ENCODE measurements around the gene OTOP3. TPM values are rescaled to one million over a fixed set of nuclear protein-coding genes. Genes with fewer than 3 reads are reported as not detected.
"Not testable (repeated sequence)": the region's sequence is repeated elsewhere in the genome, so short reads cannot be mapped to it uniquely, and the experiment has no call there.

The OTOP3 gene
- polyA plus RNA-seq, 1 experiment, result not detected

GRCh38 chr17:74907012-74907411 is 28.7 kb upstream of the OTOP3 start:
- no peaks in the 10 kb centered on the region for H3K9me3 ChIP-seq (ENCODE audit: control insufficient read depth, insufficient read depth, low read length)
- no peak overlapping the region for H3K27ac ChIP-seq (ENCODE audit: low read depth, low read length)
- CTCF ChIA-PET, result no interaction called here
- TF ChIP-seq CTCF (IDR thresholded peaks at IDR 0.05; ENCODE audit: low read depth, low read length), result no peak
- no peak for DNase-seq (ENCODE audit: low read depth, low spot score)
- H3K27me3 ChIP-seq (ENCODE audit: control insufficient read depth, insufficient read depth, low read length), result peaks cover 16% of the 10 kb centered on the region
- POLR2A ChIA-PET, result no interaction called here
- H3K4me3 ChIP-seq (ENCODE audit: low read depth, low read length), result no peak overlapping the region

- DNase-seq (ENCODE audit: low read depth, low spot score); H3K27ac ChIP-seq (ENCODE audit: low read depth, low read length); POLR2A ChIA-PET; H3K4me3 ChIP-seq (ENCODE audit: low read depth, low read length); H3K9me3 ChIP-seq (ENCODE audit: control insufficient read depth, insufficient read depth, low read length); CTCF ChIA-PET; H3K27me3 ChIP-seq (ENCODE audit: control insufficient read depth, insufficient read depth, low read length): not testable (repeated sequence)
These were observed 26.6 kb upstream of the OTOP3 start for GRCh38 chr17:74909097-74909496.

- H3K9me3 ChIP-seq (ENCODE audit: control insufficient read depth, insufficient read depth, low read length); POLR2A ChIA-PET; H3K4me3 ChIP-seq (ENCODE audit: low read depth, low read length); H3K27ac ChIP-seq (ENCODE audit: low read depth, low read length); H3K27me3 ChIP-seq (ENCODE audit: control insufficient read depth, insufficient read depth, low read length); CTCF ChIA-PET; DNase-seq (ENCODE audit: low read depth, low spot score): not testable (repeated sequence)
These were observed 24.3 kb upstream of the OTOP3 start for GRCh38 chr17:74911423-74911822.

- H3K9me3 ChIP-seq (ENCODE audit: control insufficient read depth, insufficient read depth, low read length), result no peaks in the 10 kb centered on the region; the same call in 1 of the 2 replicates
- TF ChIP-seq CTCF (IDR thresholded peaks at IDR 0.05; ENCODE audit: low read depth, low read length), result no peak
- ChIA-PET CTCF (interaction anchor here (2.4 kb wide), 1 partner anchor 45 kb away, joined by 6 read pairs; no protein-coding TSS in a partner anchor), POLR2A (no interaction called here)
- H3K27me3 ChIP-seq (ENCODE audit: control insufficient read depth, insufficient read depth, low read length), result peaks cover 33% of the 10 kb centered on the region
- H3K27ac ChIP-seq (ENCODE audit: low read depth, low read length), result no peak overlapping the region
- no peak for DNase-seq (ENCODE audit: low read depth, low spot score)
- no peak overlapping the region for H3K4me3 ChIP-seq (ENCODE audit: low read depth, low read length)
These were observed 19.4 kb upstream of the OTOP3 start for GRCh38 chr17:74916136-74916850.

- CTCF ChIA-PET, result interaction anchor here (2.4 kb wide), 1 partner anchor 45 kb away, joined by 6 read pairs; no protein-coding TSS in a partner anchor
- POLR2A ChIA-PET, result no interaction called here
These were observed 18.9 kb upstream of the OTOP3 start for GRCh38 chr17:74916851-74917199.

More at GRCh38 chr17:74916851-74917199, 18.9 kb upstream of the OTOP3 start:
- peaks cover 38% of the 10 kb centered on the region for H3K27me3 ChIP-seq (ENCODE audit: control insufficient read depth, insufficient read depth, low read length)
- H3K4me3 ChIP-seq (ENCODE audit: low read depth, low read length), result no peak overlapping the region
- no peak overlapping the region for H3K27ac ChIP-seq (ENCODE audit: low read depth, low read length)
- H3K9me3 ChIP-seq (ENCODE audit: control insufficient read depth, insufficient read depth, low read length), result no peaks in the 10 kb centered on the region; the same call in 1 of the 2 replicates
- no peak for TF ChIP-seq CTCF (IDR thresholded peaks at IDR 0.05; ENCODE audit: low read depth, low read length)
- no peak for DNase-seq (ENCODE audit: low read depth, low spot score)
